ENCODE results near the gene C1orf167. TPM values are rescaled to one million over a fixed set of nuclear protein-coding genes. Genes with fewer than 3 reads are reported as not detected.

C1orf167 gene
- total RNA-seq, 4 donors from 2014 or later, result 0.72 to 2.0 TPM; not detected in 2

GRCh38 chr1:11826946-11827345 lies 65.0 kb downstream of the C1orf167 start:
- TF ChIP-seq CTCF (IDR thresholded peaks at IDR 0.05), result no peak
- ATAC-seq (ENCODE audit: low FRiP score) (no peak), DNase-seq (ENCODE audit: low spot score) (no peak)

GRCh38 chr1:11828511-11828910 lies 66.5 kb downstream of the C1orf167 start:
- TF ChIP-seq CTCF (IDR thresholded peaks at IDR 0.05), result no peak
- no peak for ATAC-seq (ENCODE audit: low FRiP score)
- no peak for DNase-seq (ENCODE audit: low spot score)

- no peak for TF ChIP-seq CTCF (IDR thresholded peaks at IDR 0.05)
- no peak for DNase-seq (ENCODE audit: low spot score)
- no peak for ATAC-seq (ENCODE audit: low FRiP score)
These were observed 70.1 kb downstream of the C1orf167 start for GRCh38 chr1:11831945-11832725.

- ATAC-seq (ENCODE audit: low FRiP score), result no peak
- no peak for DNase-seq (ENCODE audit: low spot score)
- no peak for TF ChIP-seq CTCF (IDR thresholded peaks at IDR 0.05)
These were observed 71.5 kb downstream of the C1orf167 start for GRCh38 chr1:11833497-11833896.

GRCh38 chr1:11833900-11834299 lies 71.9 kb downstream of the C1orf167 start:
- DNase-seq (ENCODE audit: low spot score), result no peak
- TF ChIP-seq CTCF (IDR thresholded peaks at IDR 0.05), result no peak
- no peak for ATAC-seq (ENCODE audit: low FRiP score)

GRCh38 chr1:11835441-11836225 lies 73.6 kb downstream of the C1orf167 start:
- ATAC-seq (ENCODE audit: low FRiP score), result no peak
- TF ChIP-seq CTCF (IDR thresholded peaks at IDR 0.05), result no peak
- no peak for DNase-seq (ENCODE audit: low spot score)

All from omental fat pad (tissue), 4 donors.